ENCODE results near the gene MED31.
"Not testable (repeated sequence)": the region's sequence is repeated elsewhere in the genome, so short reads cannot be mapped to it uniquely, and the experiment has no call there.

MED31 gene

DNA sequence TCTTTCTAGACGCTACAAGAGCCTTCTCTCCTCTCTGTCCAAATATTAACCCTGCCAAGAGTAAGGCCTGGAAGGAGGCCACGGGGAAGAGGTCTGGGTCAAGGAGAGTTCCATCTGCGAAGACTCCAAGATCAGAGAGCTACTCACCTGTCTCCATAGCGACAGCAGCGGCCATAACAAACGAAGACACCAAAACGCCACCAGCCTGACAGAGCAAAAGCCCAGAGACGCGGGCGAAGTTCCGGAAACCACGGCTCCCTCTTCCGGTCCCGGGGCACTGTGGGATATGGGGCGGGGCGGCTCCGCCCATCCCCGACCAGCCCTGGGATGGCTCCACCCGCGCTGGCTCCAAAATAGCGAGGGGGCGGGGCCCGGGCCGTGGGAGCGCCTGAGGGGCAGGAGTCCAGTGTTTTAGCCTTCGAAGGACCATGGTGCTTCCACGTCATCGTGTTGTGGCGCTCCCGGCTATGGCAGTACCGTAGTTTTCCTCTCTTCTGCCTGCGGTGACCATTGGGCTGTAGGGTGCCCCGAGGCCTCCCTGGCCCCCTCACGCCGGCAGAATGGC lies at the start of gene MED31, which contains the start of gene C17orf100:
Gene MED31 (minus strand): TSS at position 252 of the 565 bp plus-strand sequence. CDS start 77 bp downstream, at position 175.
Gene C17orf100 (plus strand): TSS at position 409 of the 565 bp plus-strand sequence. CDS start 152 bp downstream, at position 561.
- Mint-ChIP-seq H3K27me3 (no peaks in the 10 kb centered on the region), H3K36me3 (peaks cover 18% of the 10 kb centered on the region), H3K9me3 (no peaks in the 10 kb centered on the region), H3K4me1 (peaks cover 63% of the 10 kb centered on the region), H3K4me3 (peak within 1 kb of the TSS; percentile 99), H3K27ac (peak within 1 kb of the TSS; percentile 98)
- peak; percentile 98 for ATAC-seq

GRCh38 chr17:6700948-6701307 lies 49.5 kb upstream of the MED31 start:
- Mint-ChIP-seq H3K36me3 (no peaks in the 10 kb centered on the region), H3K27me3 (peaks cover 38% of the 10 kb centered on the region), H3K9me3 (no peaks in the 10 kb centered on the region), H3K4me1 (peaks cover 6% of the 10 kb centered on the region), H3K4me3 (no peak overlapping the region), H3K27ac (no peak overlapping the region)
- no peak for ATAC-seq

DNA sequence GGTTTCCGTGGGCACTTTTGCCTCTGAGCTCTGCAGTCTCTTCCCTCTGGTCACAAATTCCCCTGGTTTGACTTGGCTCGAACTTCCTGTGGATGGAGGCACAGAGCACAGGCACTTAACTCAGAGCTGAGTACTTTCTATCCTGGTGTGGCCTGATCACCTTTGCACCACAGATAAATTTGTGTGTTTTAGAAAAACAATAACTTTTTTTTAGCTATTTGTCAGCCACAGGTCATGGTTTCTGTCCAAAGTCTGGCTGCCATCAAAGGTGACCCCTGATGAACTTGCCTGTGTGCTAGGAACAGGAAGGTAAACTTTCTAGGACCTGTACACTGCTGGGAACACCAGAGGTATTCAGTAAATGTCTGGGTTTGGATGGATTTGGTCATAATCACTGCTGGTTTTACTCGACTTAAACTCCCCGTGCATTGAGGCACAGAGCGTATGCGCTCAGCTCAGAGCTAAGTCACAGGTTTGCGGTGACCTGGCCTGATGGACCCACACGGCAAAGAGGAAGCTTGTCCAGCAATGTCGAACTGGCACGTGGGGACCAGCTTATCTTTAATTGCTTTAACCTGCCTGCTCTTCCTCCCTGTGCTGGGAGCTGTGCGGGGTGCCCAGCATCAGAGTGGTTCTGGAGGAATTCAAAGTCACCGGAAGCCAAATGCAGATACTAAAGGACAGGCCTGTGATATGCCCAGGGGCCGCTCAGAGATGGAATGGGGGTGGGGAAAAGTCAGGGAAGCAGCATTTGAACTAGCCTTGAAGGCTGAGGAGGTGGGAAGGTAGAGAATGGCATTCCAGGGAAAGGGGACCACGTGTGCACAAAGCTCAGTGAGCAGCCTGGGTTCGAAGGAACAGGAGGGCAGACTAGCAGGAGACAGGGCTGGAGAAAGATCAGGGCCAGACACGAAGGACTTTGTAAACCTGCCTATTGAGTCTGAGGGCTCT lies 48.9 kb upstream of the MED31 start:
- H3K27ac Mint-ChIP-seq, result no peak overlapping the region
- H3K9me3 Mint-ChIP-seq, result no peaks in the 10 kb centered on the region
- H3K4me1 Mint-ChIP-seq, result peaks cover 6% of the 10 kb centered on the region
- no peak overlapping the region for H3K4me3 Mint-ChIP-seq
- peaks cover 45% of the 10 kb centered on the region for H3K27me3 Mint-ChIP-seq
- no peaks in the 10 kb centered on the region for H3K36me3 Mint-ChIP-seq
- no peak for ATAC-seq

DNA sequence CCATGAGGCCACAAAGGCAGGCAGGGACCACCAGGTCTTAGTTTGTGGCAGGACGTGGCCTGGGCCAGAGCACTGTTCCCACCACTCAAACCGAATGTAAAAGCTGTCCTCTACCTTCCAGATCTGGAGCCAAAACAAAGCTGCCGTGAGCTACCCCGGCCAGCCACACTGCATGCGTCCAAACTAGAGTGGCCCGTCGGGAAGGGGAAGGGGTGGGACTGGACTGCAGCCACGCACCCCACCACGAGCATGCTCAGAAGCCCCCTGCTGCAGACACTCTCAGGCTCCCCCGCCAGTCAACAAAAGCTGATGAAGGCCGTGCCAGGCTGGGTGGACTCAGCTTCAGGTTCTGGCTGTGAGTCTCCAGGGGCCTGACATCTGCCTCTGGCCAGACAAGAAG lies 46.6 kb upstream of the MED31 start:
- Mint-ChIP-seq H3K27ac (no peak overlapping the region), H3K36me3 (no peaks in the 10 kb centered on the region), H3K27me3 (peaks cover 34% of the 10 kb centered on the region), H3K4me1 (peaks cover 6% of the 10 kb centered on the region), H3K9me3 (no peaks in the 10 kb centered on the region), H3K4me3 (no peak overlapping the region)
- ATAC-seq, result no peak

GRCh38 chr17:6696906-6697305 lies 45.5 kb upstream of the MED31 start:
- Mint-ChIP-seq H3K36me3 (no peaks in the 10 kb centered on the region), H3K27ac (no peak overlapping the region), H3K4me1 (peaks cover 5% of the 10 kb centered on the region), H3K27me3 (peaks cover 36% of the 10 kb centered on the region), H3K9me3 (no peaks in the 10 kb centered on the region), H3K4me3 (no peak overlapping the region)
- no peak for ATAC-seq

DNA sequence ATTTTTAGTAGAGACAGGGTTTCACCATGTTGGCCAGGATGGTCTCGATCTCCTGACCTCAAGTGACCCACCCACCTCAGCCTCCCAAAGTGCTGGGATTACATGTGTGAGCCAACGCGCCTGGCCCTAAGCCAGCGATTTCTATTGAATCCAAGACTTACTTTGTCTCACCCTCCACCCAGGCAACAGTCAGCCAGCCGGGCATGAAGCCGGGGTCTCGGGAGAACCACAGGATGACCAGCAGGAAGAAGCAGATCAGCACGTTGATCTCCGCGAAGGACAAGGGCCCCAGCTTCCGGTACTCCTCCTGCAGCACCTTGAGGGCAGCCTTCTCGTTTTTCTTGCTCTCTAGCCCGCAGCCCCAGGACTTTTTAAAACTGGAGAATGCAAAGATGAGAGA lies 44.2 kb upstream of the MED31 start:
- Mint-ChIP-seq H3K4me3 (no peak overlapping the region), H3K36me3 (no peaks in the 10 kb centered on the region), H3K9me3 (no peaks in the 10 kb centered on the region), H3K27ac (no peak overlapping the region), H3K4me1 (no peaks in the 10 kb centered on the region), H3K27me3 (peaks cover 49% of the 10 kb centered on the region)
- no peak for ATAC-seq

GRCh38 chr17:6695051-6695450 lies 43.6 kb upstream of the MED31 start:
- Mint-ChIP-seq H3K27ac (no peak overlapping the region), H3K4me1 (no peaks in the 10 kb centered on the region), H3K36me3 (no peaks in the 10 kb centered on the region), H3K27me3 (peaks cover 54% of the 10 kb centered on the region), H3K4me3 (no peak overlapping the region), H3K9me3 (no peaks in the 10 kb centered on the region)
- no peak for ATAC-seq

DNA sequence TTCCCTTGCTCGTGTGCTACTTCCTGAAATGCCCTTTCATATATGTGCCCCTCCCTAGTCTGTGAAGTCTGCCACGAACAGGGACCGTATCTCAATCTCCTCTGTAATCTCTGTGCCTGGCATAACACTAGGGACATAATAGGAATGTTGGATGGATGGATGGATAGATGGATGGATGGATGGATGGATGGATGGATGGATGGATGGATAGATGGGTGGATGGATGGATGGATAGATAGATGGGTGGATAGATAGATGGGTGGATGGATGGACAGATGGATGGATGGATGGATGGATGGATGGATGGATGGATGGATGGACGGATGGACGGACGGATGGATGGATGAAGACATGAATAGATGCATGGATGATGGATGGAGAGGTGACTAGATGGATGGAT lies 40.6 kb upstream of the MED31 start:
- H3K4me1 Mint-ChIP-seq, ATAC-seq, H3K4me3 Mint-ChIP-seq, H3K9me3 Mint-ChIP-seq, H3K36me3 Mint-ChIP-seq, H3K27ac Mint-ChIP-seq: not testable (repeated sequence)
- H3K27me3 Mint-ChIP-seq, result peaks cover 51% of the 10 kb centered on the region

- no peak overlapping the region for H3K4me3 Mint-ChIP-seq
- H3K27ac Mint-ChIP-seq, result no peak overlapping the region
- no peaks in the 10 kb centered on the region for H3K4me1 Mint-ChIP-seq
Measured at GRCh38 chr17:6691546-6691945, 40.1 kb upstream of the MED31 start.

GRCh38 chr17:6690641-6691040 lies 39.2 kb upstream of the MED31 start:
- H3K27ac Mint-ChIP-seq, result no peak overlapping the region
- ATAC-seq, result no peak
- H3K36me3 Mint-ChIP-seq, result no peaks in the 10 kb centered on the region
- H3K4me3 Mint-ChIP-seq, result no peak overlapping the region
- H3K4me1 Mint-ChIP-seq, result no peaks in the 10 kb centered on the region
- H3K27me3 Mint-ChIP-seq, result peaks cover 47% of the 10 kb centered on the region
- no peaks in the 10 kb centered on the region for H3K9me3 Mint-ChIP-seq

More at GRCh38 chr17:6691546-6691945, 40.1 kb upstream of the MED31 start:
- H3K36me3 Mint-ChIP-seq, result no peaks in the 10 kb centered on the region
- no peaks in the 10 kb centered on the region for H3K9me3 Mint-ChIP-seq
- peaks cover 47% of the 10 kb centered on the region for H3K27me3 Mint-ChIP-seq
- ATAC-seq, result no peak

GRCh38 chr17:6688944-6689343 lies 37.5 kb upstream of the MED31 start:
- Mint-ChIP-seq H3K27ac (no peak overlapping the region), H3K4me1 (no peaks in the 10 kb centered on the region), H3K4me3 (no peak overlapping the region), H3K27me3 (peaks cover 42% of the 10 kb centered on the region), H3K9me3 (no peaks in the 10 kb centered on the region), H3K36me3 (no peaks in the 10 kb centered on the region)
- no peak for ATAC-seq

- H3K36me3 Mint-ChIP-seq, result no peaks in the 10 kb centered on the region
- no peak overlapping the region for H3K4me3 Mint-ChIP-seq
- peaks cover 4% of the 10 kb centered on the region for H3K4me1 Mint-ChIP-seq
- no peaks in the 10 kb centered on the region for H3K9me3 Mint-ChIP-seq
- no peak for ATAC-seq
- H3K27ac Mint-ChIP-seq, result no peak overlapping the region
- H3K27me3 Mint-ChIP-seq, result peaks cover 44% of the 10 kb centered on the region
Measured at GRCh38 chr17:6686026-6686425, 34.6 kb upstream of the MED31 start.

DNA sequence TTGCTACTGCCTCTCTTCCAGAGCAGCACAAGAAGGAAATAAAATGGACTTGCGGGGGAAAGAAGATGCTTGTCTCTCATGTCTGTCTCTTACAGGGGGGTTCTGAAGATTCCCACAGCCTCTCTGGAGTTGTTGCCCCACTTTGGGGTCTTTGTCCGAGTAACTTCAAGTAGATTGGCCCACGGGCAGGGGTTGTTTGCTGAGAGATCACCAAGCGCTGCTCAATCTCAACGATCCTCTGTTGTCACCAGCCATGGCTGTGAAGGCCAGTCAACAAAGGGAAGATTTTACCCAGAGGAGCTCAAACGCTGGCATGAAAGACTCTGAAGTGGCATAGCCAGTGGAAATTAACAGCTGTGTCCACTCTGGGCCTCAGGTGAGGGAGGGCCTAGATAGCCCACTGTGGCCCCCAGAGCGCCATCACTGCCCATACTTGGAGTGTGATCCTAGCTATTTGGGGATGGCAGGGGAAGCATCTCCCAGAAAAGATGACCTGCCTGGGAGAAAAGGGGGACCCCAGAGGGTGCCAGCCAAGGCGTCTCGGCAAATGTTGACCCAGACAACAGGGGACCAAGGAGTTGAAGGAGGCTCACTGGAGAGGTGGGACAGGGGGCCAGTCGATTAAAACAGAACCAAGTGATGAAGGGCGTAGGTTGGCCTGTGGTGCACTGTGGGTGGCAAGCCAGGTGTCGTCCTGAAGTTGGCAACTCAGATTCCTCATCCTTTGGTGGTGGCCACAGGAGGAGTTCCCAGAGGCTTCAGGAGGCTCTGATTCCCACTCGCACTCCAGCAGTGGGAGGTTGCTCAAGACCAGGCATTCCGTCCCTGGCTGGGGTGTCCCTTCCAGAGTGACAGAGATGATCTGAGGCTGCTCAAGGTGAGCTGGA lies 33.7 kb upstream of the MED31 start:
- no peaks in the 10 kb centered on the region for H3K9me3 Mint-ChIP-seq
- H3K27me3 Mint-ChIP-seq, result peaks cover 42% of the 10 kb centered on the region

GRCh38 chr17:6684460-6684783 lies 33.0 kb upstream of the MED31 start:
- no peaks in the 10 kb centered on the region for H3K9me3 Mint-ChIP-seq
- H3K4me3 Mint-ChIP-seq, result no peak overlapping the region
- no peak for ATAC-seq
- H3K27me3 Mint-ChIP-seq, result peaks cover 42% of the 10 kb centered on the region
- H3K36me3 Mint-ChIP-seq, result no peaks in the 10 kb centered on the region
- peaks cover 4% of the 10 kb centered on the region for H3K4me1 Mint-ChIP-seq
- no peak overlapping the region for H3K27ac Mint-ChIP-seq

More for the DNA sequence above, 33.7 kb upstream of the MED31 start:
- Mint-ChIP-seq H3K27ac (no peak overlapping the region), H3K4me1 (peaks cover 4% of the 10 kb centered on the region), H3K36me3 (no peaks in the 10 kb centered on the region), H3K4me3 (no peak overlapping the region)
- no peak for ATAC-seq

DNA sequence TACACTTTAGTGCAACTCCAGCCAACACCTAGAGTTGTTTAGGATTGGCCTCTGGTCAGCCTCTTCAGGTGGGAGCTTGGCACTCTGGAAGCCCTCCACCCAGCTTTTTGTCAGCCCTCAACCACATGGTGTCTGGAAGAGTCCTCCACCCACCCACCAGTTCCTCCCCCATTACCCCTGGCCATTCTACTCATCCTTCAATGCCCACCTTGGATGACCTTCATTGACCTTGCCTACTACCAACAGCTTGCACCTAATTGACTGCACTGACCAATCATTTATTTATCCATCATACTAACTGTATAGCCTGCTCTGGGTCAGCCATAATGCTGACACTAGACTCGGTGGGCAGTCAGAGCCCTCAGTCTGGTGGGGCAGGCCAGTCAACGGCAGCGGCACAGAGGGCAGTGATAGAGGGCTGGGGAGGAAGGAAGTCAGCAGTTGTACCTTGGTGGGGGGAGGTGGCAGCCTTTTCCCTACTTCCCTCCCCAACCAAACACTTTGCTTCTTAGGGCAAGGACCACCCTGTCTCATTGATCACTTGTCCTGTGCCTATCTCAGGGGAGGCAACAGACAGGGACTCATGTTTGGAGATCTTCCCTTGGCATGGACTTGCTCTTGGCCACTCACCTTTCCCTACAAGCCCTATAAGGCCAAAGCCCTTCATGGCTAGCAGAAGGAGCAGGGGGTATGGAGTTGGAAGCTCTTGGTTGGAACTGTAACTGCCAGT lies 32.5 kb upstream of the MED31 start:
- no peak overlapping the region for H3K4me3 Mint-ChIP-seq
- no peaks in the 10 kb centered on the region for H3K36me3 Mint-ChIP-seq
- ATAC-seq, result no peak
- H3K27me3 Mint-ChIP-seq, result peaks cover 46% of the 10 kb centered on the region
- peaks cover 4% of the 10 kb centered on the region for H3K4me1 Mint-ChIP-seq
- H3K27ac Mint-ChIP-seq, result no peak overlapping the region
- no peaks in the 10 kb centered on the region for H3K9me3 Mint-ChIP-seq
